ENCODE measurements around the gene FOXR1.
"Not testable (repeated sequence)": the region's sequence is repeated elsewhere in the genome, so short reads cannot be mapped to it uniquely, and the experiment has no call there.

The FOXR1 gene

DNA sequence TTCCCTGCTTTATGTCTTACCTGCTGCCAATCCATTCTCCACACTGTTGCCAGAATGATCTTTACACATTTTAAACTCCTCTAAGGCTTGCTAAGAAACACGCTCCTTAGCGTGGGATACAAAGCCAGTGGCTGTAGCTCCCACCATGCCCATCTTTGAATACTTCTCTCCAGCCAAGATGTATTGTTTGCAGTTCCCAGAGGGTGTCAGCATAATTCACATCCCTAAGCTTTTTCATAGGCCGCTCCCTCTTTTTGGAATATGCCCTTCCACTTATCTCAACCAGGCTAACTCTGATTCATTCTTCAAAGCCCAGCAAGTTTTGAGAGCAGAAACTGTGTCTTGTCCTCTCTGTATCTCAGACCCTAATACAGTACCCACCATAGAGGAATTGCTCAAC lies 23.6 kb upstream of the FOXR1 start:
- no peak for DNase-seq

DNA sequence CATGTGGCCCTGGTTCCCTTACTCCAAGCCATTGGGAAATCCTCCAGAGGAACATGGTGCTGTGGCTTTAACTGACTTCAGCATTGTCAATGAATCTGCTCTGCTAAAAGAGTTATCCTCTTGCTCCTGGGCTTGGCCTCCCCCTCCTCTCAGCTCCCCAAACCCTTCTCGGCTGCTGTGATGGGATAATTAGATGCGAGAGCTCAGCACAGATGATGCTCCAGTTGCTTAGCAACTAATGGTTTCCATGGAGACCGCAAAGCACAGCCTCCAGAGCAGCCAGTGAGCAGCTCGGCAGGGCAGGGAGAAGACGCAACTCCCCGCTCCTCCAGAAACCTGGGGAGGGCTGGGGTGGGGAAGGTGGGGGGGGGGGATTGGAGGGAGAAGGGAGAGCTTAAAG lies 18.3 kb upstream of the FOXR1 start:
- peak; percentile 12 for DNase-seq

DNA sequence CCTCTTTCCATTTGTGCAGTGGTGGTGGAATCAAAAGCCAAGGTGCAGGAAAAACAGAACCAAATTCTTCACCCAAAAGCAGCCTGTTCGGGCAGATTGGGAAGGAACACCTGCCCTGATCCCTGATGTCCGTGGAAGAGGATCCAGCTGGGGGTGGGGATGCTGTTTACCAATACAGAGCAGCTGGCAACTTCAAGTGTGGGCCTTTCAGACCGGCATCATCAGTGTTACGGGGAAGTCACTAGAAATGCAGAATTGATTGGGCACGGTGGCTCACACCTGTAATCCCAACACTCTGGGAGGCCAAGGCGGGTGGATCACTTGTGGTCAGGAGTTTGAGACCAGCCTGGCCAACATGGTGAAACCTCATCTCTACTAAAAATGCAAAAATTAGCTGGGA lies 17.6 kb upstream of the FOXR1 start:
- DNase-seq: not testable (repeated sequence)

DNA sequence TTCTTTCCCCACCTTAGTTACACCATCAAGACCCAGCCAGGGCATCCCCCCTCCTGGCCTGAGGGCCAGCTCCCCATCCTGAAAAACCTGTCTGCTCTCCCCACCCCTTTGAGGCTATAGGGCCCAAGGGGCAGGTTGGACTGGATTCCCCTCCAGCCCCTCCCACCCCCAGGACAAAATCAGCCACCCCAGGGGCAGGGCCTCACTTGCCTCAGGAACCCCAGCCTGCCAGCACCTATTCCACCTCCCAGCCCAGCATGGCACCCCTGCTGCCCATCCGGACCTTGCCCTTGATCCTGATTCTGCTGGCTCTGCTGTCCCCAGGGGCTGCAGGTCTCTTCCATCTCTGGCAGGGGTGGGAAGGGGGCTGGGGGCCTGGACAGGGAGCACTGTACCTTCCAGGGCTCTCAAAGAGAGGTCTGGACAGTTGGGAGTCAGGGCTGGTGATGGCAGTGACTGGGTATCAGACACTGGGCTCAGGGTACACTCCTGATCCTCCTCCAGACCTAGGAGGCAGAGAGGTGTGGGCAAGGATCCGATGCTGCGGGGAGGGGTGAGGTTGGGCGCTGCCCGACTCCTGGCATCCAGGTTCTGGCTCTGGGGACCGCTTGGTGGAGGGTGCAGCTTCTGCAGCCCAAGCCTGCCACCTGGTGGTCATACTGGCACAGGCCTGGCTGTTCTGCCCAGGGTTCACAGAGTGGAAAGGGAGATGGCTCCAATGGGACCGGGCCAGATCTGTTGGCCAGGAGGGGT lies 15.3 kb upstream of the FOXR1 start, which contains the start of gene UPK2:
Gene UPK2 (plus strand): TSS at position 205 of the 753 bp plus-strand sequence. CDS start 53 bp downstream, at position 258.
- DNase-seq: peak; percentile 74

DNA sequence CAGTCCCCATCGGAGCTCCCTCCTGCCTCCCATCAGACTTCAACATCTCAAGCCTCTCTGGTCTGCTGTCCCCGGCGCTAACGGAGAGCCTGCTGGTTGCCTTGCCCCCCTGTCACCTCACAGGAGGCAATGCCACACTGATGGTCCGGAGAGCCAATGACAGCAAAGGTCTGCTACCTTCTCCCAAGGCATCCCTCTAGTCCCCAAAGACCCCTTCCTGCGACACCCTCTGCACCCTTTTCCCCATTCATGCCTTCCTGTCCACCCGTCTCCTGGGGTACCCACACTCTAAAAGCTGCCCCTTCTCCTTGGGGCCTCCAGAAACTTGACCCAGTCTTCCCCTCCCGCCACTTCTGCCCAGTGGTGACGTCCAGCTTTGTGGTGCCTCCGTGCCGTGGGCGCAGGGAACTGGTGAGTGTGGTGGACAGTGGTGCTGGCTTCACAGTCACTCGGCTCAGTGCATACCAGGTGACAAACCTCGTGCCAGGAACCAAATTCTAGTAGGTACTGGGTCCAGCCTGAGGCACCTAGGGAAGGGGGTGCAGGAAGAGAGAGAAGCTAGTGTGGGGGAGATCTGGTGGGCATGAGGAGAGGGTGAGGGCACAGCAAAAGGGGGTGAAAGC lies 14.6 kb upstream of the FOXR1 start:
- no peak for DNase-seq

DNA sequence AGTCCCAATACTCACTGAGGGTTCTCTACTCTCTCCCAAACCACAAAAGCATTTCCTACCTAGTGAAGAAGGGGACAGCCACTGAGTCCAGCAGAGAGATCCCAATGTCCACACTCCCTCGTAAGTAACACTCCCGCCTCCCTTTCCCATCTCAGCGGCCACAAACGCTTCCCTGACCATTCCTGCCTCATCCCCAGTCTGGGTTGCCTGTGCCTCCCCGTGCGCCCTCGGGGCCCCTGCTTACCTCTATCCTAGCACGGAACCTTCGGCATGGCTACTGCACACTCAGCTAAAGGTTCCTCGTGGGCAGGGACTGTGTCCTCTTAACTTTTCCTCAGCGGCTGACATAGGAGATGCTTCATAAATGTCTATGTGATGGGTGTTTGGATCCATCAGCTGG lies 14.0 kb upstream of the FOXR1 start:
- no peak for DNase-seq

DNA sequence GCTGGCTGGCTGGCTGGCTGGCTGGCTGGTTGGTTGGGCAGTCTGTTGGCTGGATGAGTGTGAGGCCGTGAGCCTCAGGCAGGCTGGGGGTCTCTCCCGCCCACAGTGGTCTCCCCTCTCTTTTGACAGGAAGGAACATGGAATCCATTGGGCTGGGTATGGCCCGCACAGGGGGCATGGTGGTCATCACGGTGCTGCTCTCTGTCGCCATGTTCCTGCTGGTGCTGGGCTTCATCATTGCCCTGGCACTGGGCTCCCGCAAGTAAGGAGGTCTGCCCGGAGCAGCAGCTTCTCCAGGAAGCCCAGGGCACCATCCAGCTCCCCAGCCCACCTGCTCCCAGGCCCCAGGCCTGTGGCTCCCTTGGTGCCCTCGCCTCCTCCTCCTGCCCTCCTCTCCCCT lies 13.6 kb upstream of the FOXR1 start:
- DNase-seq: no peak

DNA sequence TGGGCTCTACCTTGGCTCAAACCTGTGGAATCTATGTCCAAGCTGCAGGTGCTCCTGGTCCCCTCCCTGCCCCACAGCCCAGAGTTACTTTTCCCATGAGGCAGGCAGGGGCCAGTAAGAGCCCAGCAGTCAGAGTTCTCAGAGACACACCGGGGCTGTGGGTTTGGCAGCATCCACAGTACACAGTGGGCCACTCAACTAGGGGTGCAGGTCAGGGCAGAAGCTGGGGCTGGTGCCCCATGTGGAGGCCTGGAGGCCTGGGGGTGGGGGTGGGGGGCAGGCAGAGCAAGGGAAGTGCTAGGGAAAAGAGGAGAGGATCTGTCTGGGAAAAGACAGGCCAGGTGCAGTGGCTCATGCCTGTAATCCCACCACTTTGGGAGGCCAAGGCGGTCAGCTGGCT lies 13.0 kb upstream of the FOXR1 start:
- DNase-seq: no peak

DNA sequence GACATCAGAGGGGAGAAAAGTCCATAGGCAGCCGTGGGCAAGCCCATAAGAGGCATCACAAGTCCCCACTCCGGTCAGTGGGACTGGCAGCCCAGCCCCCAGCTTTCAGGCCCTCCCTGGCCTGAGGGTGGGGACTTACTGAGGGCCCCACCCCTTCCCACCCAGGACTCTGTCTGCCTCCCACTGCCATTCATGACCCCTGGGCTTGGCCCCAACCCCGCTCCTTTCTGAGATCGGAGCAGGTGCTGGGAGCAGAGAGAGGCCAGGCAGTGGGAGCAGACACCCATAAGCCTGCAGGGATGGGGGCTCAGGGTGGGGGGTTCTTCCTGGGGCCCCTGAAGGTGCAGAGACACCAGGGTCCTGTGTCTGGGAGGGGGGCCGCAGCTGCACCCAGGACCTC lies 10.4 kb upstream of the FOXR1 start:
- no peak for DNase-seq

DNA sequence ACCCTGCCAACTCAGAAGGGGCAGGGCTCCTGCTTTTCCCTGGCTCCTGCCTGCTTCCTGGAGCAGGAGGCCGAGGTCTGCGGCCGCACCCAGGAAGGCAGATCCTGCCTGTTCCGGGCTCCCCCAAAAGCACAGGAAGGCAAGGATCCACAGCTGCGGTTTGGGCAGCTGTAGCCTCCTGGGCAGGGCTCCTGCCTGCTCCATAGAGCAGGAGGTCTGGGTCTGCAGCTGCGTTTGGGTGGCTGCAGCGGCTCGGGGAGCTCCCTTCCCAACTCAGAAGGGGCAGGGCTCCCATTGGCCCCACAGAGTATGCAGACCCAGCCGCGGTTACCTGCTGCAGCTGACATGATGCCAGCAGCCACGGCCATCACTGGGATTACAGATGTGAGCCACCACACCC lies 10.0 kb upstream of the FOXR1 start:
- no peak for DNase-seq

DNA sequence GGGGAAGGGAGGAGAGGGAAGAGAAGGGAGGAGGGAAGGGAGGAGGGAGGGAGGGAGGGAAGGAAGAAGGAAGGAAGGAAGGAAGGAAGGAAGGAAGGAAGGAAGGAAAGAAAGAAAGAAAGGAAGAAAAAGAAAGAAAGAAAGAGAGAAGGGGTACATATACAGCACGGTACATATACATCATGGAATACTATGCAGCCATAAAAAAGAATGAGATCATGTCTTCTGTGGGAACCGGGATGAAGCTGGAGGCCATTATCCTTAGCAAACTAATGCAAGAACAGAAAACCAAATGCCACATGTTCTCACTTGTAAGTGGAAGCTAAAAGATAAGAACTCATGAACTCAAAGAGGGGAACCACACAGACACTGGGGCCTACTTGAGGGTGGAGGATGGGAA lies 2.1 kb upstream of the FOXR1 start:
- not testable (repeated sequence) for DNase-seq

DNA sequence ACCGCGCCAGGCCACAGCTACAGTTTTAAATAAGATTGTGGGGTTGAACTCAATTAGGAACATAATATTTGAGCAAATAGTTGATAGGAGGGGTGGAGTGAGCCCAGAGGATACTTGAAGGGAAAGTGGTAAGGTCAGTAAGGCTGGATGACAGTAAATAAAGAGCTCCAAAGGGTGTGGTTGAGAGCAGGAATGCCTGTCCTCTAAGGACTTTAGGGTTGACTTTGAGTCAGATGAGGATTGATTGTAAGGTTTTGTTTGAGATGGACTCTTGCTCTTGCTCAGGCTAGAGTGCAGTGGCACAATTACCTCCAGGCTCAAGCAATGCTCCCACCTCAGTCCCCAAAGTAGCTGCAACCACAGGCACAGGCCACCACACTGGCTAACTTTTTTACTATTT lies 2.4 kb downstream of the FOXR1 start:
- DNase-seq: no peak

DNA sequence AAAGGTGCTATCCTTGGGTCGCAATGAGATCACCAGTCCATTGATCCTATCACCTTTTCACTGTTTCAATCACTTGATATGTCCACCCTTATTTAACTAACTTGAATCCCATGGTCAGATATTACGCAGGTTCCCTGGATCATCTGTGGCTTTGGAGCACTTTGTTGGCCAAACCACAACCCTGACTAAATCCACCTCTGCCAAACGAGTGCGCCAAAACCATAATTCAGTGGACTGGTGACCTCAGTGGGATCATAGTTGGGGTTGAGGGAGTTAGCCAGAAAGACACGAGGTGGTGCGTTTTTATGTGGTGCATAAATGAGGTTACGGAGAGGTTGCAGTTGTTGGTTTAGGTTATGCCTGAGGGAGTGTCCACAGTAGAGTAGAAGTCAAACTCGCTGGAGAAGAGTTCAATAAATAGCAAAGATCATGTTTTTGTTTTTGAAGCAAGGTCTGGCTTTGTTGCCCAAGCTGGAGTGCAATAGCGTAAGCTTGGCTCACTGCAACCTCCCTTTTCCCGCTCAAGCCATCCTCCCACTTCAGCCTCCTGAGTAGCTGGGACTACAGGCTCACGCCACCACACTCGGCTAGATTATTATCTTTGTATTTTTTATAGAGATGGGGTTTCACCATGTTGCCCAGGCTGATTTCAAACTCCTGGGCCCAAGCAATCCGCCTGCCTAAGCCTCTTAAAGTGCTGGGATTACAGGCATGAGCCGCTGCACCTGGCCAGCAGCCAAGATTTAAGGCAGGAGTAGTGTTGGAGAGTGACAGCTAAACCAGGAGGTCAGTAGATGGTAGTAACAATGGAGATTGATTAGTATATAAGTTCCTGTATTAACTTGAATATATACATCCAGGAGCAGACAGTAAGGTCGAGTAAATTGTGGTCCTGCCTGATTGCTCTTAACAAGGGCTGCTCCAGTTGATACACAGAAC lies 4.5 kb downstream of the FOXR1 start:
- DNase-seq: no peak

DNA sequence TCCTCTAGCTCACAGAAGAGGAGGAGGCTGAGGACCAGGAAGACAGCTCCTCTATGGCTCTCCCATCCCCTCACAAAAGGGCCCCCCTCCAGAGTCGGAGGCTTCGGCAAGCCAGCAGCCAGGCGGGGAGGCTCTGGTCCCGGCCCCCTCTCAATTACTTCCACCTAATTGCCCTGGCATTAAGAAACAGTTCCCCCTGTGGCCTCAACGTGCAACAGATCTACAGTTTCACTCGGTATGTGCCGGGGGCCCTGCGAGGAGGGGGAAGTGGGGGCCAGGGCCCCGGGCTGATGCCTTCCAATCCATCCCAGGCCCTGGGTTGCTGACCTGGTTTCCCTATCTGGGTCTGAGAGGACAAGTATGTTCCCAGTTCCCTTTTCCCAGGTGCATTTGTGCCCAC lies 7.9 kb downstream of the FOXR1 start:
- DNase-seq: no peak

DNA sequence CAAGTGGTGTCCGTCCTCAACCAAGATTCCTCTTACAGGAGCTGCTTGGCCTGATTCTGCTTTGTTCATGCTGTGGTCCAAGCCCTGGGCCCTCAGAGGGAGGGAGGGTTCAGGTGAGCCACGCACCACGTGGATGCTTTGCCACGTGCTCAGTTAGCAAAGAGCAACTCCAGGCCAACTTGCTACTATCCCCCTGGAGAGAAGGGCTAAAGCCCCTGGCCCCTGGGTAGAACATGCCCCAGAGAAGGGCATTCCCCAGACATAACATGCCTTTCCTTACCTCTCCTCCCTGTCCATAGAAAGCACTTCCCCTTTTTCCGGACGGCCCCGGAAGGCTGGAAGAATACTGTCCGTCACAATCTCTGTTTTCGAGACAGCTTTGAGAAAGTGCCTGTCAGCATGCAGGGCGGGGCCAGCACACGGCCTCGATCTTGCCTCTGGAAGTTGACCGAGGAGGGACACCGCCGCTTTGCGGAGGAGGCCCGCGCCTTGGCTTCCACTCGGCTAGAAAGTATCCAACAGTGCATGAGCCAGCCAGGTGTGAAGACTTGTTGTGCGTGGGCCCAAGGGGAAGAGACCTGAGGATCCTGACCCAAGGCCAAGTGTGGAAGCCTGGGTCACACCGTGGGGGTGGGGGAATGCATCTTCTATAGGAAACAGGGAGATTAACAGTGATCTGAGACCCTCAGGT lies 8.8 kb downstream of the FOXR1 start:
- no peak for DNase-seq

DNA sequence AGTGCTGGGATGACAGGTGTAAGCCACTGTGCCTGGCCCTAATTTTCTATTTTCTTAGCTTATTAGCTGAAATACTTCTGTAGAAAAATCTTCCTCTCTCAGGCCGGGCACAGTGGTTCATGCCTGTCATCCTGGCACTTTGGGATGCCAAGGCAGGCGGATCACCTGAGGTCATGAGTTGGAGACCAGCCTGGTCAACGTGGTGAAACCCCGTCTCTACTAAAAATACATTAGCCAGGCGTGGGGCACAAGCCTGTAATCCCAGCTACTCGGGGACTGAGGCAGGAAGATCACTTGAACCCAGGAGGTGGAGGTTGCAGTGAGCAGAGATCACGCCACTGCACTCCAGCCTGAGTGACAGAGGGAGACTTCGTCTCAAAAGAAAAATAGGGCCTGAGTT lies 12.8 kb downstream of the FOXR1 start:
- DNase-seq: not testable (repeated sequence)

DNA sequence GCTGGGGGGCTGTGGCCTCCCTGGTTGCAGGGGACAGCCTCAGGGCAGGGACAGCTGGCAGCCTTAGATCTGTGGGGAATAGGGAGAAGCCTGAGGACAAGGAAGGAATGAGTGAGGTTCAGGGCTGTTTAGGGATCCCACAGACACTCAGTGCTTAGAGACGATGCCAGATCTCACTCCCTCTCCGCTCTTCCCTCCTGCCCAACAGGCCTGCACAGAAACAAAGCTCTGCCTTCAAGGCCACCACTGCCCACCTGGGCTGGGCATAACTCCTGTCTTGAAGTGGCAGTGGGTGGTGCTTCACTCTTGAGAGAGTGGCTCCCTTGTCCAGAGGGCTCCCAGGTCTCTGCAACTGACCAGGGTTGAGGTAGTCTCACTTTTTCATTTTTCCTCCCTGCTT lies 13.3 kb downstream of the FOXR1 start:
- DNase-seq: no peak

DNA sequence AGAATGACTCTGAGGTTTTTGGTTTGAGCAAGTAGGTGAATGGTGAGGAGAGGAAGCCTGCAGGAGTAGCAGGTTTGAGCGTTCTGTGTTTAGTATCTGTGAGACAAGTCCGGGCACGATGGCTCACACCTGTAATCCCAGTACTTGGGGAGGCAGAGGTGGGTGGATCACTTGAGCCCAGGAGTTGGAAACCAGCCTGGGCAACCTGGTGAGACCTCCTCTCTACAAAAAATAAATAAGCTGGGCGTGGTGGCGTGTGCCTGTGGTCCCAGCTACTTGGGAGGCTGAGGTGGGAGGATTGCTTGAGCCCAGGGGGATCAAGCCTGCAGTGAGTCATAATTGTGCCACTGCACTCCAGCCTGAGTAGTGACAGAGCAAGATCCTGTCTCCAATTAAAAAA lies 16.7 kb downstream of the FOXR1 start:
- no peak for DNase-seq

DNA sequence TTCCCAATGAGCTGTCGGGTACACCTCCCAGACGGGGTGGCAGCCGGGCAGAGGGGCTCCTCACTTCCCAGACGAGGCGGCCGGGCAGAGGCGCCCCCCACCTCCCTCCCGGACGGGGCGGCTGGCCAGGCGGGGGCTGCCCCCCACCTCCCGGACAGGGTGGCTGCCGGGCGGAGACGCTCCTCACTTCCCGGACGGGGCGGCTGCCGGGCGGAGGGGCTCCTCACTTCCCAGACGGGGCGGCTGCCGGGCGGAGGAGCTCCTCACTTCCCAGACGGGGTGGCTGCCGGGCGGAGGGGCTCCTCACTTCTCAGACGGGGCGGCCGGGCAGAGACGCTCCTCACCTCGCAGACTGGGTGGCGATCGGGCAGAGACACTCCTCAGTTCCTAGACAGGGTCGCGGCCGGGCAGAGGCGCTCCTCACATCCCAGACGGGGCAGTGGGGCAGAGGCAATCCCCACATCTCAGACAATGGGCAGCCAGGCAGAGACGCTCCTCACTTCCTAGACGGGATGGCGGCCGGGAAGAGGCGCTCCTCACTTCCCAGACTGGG lies 20.0 kb downstream of the FOXR1 start:
- not testable (repeated sequence) for DNase-seq

DNA sequence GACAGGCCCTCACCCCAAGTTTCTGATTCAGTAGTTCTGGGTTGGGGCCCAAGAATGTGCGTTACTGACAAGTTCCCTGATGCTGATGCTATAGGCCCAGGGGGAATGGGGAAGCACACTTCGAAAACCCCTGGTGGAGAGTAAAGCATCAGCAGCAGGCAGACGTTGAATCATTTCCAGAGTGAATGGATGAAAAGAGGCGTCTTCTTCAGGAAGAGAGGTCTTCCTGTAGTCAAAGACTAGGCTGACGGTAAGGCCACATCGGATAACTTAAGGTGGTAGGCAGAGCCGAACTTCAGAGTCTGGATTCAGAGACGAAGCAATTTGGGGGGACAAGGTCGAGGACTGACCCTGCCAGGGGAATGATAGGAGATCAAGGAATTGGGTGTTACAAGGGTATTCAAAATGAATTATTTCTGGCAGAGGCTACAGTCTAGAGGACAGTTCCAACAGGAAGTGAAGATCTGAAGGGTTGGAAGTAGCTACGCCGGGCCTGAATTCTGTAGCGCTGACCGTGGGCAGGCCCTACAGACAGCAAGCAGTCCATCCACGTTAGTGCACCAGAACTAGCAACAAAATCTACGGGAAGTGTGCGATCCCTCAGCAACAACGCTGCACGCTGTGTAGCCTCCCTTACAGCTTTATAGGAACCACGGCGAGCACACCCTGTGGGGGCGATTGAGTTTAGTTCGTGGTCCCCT lies 25.5 kb downstream of the FOXR1 start:
- no peak for DNase-seq

DNA sequence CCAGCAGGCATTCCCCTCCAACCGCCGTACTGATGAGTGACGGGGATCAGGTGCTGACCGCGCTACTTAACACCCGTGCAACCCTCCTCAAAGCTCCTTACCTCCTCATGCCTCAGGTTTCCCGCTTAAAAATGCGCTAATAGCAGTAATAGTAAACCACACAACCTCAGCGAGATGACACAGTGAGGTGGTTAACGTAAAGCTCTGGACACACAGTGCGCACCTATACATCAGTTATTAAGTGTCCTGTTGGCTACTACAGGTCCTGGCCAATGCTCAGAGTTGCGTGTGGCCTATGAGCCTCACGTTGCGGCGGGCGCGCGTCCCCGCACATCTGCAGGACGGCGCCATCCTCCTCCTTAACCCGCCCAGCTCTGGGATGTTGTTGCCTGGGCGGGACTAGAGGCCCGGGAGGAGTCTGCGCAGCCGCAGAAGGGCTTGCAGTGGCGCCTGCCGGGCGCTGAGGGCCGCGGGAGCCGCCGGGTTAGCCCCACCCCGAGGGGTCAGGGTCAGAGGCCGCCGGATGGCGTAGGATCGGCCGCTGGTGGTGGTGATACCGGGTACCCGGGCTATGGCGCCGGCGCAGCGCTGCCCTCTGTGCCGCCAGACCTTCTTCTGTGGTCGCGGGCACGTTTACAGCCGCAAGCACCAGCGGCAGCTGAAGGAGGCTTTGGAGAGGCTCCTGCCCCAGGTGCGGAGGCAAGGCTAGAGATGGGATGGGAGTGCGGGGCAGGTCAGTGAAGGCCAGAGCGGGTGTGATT lies 26.2 kb downstream of the FOXR1 start, which contains the start of gene CENATAC:
Gene CENATAC (plus strand): TSS at position 512 of the 761 bp plus-strand sequence. CDS start 60 bp downstream, at position 572.
- peak; percentile 95 for DNase-seq
